GM18867 (cell line): ENCODE results near the gene LRRFIP2.
"Not testable (repeated sequence)": the region's sequence is repeated elsewhere in the genome, so short reads cannot be mapped to it uniquely, and the experiment has no call there.

Source experiments
- ATAC-seq: cut with Tn5 transposase; IDR thresholded peaks from one replicate; pipeline ENCODE4 v1.9.1; 2021; ENCODE audit warnings: mild to moderate bottlenecking, moderate library complexity; ENCODE audit not compliant: unreplicated experiment

The LRRFIP2 gene, protein sequence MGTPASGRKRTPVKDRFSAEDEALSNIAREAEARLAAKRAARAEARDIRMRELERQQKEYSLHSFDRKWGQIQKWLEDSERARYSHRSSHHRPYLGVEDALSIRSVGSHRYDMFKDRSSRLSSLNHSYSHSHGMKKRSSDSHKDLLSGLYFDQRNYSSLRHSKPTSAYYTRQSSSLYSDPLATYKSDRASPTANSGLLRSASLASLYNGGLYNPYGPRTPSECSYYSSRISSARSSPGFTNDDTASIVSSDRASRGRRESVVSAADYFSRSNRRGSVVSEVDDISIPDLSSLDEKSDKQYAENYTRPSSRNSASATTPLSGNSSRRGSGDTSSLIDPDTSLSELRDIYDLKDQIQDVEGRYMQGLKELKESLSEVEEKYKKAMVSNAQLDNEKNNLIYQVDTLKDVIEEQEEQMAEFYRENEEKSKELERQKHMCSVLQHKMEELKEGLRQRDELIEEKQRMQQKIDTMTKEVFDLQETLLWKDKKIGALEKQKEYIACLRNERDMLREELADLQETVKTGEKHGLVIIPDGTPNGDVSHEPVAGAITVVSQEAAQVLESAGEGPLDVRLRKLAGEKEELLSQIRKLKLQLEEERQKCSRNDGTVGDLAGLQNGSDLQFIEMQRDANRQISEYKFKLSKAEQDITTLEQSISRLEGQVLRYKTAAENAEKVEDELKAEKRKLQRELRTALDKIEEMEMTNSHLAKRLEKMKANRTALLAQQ

DNA sequence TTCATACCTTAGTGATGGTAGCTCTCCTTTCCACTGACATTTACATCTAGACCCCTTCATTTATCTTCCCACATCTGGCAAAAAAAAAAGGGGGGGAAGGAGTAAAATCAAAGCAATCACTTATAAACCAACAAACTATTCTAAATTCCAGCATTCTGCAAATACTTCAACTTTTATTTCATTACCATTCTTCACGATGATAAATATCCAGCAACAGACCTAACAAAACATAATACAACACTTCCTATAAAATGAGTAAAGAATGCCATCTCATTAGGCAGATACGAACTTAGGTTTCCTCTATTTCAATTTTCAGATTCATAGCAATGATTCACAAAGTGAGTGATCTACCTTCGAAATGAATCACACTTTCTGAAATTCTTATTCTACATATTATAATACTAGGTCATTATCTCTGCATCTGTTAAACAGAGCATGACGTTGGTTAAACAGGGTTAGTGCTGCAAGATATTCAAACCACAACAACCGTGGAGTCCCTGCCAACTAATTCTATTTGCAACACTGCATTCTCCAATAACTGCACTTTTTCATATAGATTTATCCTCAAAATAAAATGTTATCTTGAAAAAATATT is at the start of gene LRRFIP2:
LRRFIP2 (minus strand) TSS at position 51 of the 595 bp plus-strand sequence. CDS start 25,599 bp downstream, outside the sequence.
- no peak for ATAC-seq

DNA sequence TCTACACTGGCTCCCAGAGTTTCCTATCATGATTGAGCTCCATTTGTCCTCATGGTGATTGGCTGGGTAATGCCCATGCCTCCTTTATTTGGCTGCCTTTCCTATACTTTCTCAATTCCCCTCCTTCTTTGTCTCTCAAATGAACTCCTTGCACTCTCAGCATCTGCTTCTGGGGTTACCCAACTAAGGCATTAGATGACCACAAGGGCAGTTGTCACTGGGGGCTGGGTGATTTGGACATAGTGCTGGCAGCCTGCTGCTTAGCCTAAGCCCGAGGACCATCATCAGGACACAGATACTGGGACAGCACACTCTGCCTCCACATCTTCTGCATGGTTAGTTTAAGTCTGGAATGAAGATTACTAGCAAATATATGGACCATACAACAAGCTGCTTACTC is 49.2 kb upstream of the LRRFIP2 start:
- ATAC-seq, result no peak

DNA sequence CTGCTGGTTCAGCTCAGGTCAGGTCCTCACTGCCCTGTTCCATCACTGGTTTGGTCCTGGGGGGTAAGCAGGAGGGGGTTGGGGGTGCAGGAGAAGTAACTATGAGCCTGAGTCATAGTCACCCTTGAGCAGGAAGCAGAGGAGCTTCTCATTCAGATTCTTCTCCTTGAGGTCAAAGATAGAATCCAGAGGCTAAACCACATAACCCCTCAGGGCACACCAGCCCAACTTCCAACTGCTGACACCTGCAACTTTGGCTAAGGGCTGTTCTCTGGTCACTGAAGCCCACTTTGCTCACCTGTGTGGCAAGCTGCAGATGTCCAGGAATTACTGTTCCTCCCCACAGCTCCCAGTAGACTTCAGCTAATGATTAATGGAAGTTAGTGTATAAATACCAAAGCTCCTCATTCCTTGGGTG is 48.8 kb upstream of the LRRFIP2 start:
- ATAC-seq, result no peak

DNA sequence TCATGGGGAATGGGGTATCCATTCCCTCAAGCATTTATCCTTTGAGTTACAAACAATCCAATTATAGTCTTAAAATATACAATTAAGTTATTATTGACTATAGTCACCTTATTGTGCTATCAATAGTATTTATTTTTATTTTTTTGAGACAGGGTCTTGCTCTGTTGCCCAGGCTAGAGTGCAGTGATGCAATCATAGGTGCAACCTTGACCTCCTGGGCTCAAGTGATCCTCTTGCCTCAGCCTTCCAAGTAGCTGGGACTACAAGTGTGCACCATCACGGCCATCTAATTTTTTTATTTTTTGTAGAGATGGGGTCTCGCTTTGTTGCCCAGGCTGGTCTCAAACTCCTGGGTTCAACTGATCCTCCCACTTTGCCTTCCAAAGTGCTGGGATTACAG is 48.2 kb upstream of the LRRFIP2 start:
- not testable (repeated sequence) for ATAC-seq

DNA sequence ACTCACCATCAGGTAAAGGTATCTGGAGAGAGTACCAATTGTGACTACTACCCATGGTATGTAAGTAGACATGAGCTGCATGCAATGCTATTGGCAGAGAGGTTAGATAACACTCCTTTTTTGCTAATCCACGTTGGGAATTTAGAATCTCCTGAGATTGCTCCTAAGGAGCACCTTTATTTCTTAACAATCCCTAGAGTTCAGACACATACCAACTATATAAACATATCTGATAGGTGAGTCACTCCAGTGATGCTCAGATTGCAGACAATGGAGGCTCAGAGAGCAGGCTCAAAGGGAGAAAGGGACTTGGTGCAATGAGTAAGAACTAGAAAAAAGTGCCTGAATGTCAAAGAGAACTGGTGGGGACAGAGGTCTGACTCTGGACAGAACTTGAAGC is 47.0 kb upstream of the LRRFIP2 start:
- ATAC-seq, result no peak

DNA sequence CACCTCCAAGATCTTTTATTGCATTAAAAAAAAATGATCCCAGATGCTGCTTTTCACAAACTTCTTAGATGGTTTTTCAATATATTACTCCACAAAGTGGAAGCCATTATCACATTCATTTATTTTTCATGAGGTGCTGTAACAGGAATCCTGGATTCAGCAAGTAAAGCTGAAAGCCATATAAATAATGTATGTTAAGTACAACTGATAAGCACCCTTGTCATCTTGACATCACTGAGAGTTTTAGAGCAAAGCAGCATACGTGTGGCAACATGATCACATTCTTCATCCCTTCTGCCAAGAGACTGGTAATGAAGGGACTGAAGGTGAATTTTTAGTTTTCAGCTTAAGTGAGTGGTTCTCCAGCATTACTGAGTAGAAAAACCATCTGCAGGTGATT is 44.9 kb upstream of the LRRFIP2 start:
- ATAC-seq, result no peak

DNA sequence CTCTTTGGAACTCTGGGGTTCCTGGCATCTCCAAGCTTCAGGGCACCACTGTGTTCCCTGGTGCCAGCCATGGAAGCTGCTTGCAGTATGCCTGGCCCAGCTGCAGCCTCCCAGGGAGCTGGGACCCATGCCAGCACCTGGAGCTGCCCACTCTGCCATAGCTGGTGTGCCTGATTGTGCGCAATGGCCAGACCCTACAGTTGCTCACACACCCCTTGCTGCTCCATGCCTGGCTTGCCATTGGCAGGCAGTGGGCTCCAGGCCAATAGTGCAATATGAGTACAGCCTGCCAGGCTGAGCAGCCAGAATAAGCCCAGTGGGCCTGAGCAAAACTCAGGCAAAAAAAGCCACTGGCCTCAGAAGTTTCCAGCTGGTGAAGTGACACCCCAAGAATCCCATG is 43.8 kb upstream of the LRRFIP2 start:
- no peak for ATAC-seq

DNA sequence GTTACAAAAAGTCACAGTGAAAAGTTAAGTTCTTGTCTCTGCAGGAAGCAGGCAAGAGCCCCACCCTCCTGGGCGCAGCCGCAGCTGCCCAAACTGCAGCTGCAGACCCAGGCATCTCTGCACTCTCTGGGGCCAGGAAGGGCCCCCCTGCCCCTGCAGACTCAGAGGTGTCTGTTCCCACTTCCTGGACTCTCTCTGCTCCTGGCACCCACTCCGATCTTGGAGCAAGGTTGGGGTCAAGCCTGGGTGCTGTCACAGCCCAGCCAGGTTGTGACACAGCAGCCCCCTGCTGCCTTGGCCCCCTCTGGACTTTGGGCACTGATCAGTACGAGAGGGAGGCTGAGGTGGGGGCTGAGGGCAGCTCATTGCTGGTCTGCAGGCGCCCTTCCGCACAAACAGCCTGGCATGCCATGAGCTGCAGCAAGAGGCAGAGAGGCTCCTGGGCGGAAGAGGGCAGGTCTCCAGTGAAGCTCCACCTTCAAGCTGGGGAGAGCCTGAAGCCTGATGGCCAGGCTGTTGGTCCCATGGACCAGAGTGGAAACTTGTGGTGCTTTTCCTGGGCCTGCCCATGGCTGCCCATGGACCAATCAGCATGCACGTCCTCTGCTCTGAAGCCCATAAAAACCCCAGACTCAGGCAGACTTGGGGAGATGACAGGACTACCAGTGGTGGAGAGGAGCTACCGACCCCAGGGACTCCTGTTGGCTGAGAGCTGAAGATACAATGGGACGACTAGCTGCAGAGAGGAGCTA is 42.9 kb upstream of the LRRFIP2 start:
- no peak for ATAC-seq

DNA sequence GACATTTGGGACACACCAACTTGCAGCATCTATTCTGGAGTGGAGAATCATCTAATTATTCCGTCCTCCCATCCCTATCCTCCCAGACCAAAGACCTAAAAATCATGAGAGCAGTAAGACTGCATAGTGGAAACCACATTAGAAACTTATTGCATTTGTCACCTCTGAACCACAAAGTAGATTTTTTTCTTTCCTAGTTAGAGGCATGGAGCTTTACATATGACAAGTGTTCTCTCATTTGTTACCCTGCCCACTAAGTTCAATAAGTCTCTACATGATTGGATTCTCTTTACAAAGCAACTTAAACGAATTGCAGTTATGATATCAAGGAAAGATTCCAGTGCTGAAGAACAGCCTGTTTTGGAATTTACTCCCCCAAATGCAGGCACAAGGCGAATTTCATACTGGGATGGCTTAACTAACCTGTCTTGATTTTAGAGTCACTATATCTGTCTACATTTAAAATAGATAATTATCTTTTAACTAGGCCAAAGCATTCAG is 42.3 kb upstream of the LRRFIP2 start:
- ATAC-seq, result no peak

DNA sequence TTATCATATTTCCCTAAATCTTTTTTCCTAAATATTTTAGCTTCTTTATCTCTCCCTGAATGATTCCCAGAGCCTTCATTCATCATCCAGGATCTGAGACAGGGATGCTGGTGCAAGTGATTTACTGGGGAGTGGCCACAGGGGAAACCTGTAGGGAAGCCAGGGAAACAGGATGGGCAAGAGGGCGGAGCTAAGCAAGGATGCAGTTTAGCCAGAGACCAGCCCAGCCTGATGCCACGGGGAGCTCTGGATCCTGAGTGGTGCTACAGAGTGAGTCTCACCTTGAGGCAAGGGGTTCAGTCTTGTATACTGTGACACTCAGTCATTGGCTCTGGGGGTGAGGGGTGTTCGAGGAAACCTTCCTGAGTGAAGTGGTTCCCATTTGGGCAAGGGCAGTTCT is 39.7 kb upstream of the LRRFIP2 start:
- ATAC-seq, result no peak

DNA sequence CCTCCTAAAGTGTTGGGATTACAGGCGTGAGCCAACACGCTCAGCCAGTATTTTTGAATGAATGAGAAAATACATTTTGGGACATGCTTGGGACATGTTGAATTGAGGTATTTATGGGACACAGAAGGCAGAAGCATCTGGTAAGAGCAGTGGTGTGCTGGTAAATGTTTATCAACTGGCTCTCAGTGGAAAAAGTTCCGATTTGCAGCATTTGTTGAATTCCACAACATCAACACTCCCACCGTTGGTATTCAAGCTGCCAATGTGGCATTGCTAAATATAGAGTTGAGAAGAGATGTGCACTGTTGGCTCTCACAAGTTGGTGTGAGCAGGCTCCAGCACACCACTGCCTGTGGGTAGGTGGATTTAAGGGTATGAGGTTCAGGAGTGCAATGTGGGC is 35.8 kb upstream of the LRRFIP2 start:
- ATAC-seq, result no peak

DNA sequence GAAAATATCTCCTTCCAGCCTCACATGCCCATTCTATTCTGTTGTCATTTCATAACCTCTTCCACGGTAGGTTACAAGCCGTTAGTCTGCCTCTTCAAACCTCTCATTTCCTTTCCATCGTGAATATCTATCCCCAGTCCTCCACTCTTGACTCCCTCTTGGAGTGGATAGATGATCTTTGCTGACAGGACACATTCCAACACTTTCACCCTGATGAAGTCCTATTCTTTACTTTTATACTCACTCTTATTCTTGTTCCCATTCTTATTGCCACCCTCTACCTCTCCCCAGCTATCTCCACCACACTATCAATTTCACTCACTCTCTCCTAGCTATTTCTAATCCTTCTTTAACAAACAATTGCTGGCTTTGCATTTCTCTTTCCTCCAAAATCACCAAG is 34.2 kb upstream of the LRRFIP2 start:
- not testable (repeated sequence) for ATAC-seq

DNA sequence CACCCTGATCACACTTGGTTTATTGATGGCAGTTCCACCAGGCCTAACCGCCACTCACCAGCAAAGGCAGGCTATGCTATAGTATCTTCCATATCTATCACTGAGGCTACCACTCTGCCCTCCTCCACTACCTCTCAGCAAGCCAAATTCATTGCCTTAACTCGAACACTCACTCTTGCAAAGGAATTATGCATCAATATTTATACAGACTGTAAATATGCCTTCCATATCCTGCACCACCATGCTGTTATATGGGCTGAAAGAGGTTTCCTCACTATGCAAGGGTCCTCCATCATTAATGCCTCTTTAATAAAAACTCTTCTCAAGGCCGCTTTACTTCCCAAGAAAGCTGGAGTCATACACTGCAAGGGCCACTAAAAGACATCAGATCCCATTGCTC is 33.6 kb upstream of the LRRFIP2 start:
- not testable (repeated sequence) for ATAC-seq

DNA sequence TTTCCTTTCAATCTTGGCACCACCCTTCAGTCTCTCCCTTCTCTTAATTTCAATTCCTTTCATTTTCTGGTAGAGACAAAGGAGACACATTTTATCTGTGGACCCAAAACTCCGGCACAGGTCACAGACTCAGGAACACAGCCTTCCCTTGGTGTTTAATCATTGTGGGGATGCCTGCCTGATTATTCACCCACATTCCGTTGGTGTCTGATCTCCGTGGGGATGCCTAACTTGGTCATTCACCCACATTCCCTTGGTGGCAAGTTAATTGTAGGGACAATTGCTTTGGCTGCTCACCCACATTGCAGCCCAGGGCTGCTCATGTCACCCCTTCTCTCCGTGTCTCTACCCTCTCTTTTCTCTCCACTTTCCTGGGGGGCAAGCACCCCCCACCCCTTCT is 31.7 kb upstream of the LRRFIP2 start:
- ATAC-seq, result not testable (repeated sequence)

DNA sequence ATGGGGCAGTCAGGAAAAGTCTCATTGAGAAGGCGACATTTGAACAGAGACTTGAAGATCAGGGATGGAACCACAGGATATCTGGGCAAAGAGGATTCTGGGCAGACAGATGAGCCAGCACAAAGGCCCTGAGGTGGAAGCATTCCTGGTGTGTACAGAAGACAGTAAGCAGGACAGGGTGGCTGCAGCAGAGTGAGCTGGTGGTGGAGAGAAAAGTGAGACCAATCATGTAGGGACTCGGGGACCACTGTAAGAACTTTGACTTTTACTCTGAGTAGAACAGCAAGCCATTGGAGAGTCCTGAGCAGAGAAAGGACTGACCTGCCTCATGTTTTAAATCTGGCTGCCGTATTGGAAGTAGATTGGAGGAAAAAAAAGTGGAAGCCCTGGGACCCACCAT is 29.9 kb upstream of the LRRFIP2 start:
- ATAC-seq, result no peak

DNA sequence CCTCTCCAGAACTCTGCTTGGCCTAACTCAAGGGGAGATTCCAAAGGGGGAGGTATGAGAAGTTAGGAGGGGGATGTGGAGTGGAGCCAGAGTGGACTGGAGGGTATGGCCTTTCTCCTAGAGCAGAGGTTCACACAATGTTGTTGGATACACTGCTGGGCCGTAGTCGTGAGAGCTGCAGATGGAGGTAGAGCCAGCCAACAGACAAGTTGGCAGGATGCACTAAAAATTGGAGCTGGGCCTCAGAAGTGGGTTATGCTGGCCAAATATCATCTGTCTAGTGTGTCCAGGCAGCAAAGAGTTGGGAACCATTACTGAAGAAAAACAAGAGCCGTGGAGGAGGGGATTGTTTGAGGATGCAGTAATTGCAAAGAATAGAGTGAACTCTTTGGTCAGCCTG is 27.7 kb upstream of the LRRFIP2 start:
- ATAC-seq, result no peak

DNA sequence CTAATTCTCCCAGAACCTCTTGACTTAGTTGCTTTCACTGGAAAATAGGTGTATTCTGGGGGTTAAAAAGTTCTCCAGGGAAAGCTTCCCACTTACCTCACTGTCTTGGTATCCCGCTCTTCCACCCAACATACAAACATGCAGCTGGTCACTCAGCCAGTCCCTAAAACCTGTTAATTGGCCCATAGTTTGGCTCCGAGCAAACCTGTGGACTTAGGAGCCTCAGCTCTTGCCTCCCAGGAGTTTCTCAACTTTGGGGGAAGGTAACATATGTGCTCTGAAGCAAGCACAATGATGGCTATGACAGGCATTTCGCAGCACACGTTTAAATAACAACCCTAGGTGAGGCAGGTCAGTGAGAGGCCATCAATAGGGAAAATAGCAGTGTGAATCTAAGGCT is 25.8 kb upstream of the LRRFIP2 start:
- no peak for ATAC-seq

DNA sequence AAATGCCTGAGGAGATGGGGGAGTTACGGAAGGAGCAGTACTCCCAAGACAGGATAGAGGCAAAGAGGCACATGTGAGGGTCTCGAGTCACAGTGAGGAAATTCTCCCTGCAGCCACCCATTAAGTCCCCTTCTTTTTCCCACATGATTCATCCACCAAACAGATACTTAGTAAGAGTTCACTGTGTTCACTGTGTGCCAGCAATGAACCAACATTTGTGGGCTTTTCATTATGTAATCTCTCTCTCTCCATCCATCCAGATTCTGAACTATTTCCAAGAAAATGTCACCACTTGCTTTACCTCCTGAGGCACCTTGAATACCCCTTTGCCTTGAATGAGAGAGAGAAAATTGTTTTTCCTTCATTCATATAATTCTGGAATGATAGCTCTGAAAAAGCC is 24.6 kb upstream of the LRRFIP2 start:
- ATAC-seq, result no peak

DNA sequence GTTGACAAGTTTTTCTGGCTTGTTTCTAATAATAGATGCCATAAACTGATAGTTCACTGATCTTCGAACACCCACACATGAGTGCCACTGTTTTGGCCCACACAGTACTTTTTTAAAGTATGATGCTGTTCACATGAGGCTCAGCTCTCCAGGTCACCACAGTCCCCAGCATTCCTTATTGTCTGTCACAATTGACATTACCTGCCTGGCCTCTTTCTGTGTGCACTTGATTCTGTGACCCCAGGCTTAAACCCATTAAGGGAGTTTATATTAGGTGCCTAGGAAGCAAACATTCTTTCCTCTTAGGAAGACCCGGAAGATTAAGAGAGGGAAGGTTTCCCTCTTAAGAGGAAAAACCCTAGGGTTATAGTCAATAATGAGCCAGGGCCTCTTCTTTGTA is 24.2 kb upstream of the LRRFIP2 start:
- ATAC-seq, result no peak

DNA sequence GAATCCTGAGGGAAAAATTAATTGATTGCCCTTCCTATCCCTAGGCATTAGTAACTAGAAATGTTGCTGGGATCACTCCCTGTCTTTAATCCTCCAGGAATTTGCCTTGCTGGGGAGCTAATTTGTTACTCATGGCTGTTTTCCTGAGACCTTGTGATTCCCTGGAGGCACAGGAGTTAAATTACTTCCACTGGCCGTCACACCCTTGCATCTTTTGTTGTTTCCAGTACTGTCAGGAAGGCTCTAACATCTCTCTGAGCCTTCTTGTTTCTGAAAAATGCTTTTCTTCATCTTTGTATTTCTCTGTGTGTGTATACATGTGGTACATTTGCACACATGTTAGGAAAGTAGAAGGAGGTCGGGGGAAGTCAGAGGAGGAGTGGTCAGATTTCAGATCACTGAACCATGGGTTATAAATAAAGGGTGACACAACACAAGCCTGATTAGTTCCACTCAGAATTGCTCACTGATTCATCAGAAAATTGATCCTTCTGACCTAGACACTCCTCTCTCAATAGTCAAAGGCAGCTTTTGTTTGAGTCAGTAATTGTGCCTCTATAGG is 23.5 kb upstream of the LRRFIP2 start:
- ATAC-seq, result no peak

DNA sequence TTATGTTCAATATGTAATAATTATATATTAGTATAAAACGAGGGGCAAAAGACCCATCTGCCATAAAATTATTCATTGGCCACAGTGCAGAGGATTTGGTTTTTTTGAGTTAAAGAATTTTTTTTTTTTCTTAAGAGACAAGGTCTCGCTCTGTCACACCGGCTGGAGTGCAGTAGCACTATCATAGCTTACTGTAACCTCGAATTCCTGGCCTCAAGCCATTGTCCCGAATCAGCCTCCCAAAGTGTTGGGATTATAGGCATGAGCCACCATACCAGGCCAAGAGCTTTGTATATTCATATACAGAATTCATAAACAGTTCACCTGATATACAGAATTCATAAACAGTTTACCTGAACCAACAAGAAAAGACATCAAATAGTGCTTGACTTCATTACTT is 20.2 kb upstream of the LRRFIP2 start:
- no peak for ATAC-seq
